ENCODE measurements around the gene SMIM38.

DNA sequence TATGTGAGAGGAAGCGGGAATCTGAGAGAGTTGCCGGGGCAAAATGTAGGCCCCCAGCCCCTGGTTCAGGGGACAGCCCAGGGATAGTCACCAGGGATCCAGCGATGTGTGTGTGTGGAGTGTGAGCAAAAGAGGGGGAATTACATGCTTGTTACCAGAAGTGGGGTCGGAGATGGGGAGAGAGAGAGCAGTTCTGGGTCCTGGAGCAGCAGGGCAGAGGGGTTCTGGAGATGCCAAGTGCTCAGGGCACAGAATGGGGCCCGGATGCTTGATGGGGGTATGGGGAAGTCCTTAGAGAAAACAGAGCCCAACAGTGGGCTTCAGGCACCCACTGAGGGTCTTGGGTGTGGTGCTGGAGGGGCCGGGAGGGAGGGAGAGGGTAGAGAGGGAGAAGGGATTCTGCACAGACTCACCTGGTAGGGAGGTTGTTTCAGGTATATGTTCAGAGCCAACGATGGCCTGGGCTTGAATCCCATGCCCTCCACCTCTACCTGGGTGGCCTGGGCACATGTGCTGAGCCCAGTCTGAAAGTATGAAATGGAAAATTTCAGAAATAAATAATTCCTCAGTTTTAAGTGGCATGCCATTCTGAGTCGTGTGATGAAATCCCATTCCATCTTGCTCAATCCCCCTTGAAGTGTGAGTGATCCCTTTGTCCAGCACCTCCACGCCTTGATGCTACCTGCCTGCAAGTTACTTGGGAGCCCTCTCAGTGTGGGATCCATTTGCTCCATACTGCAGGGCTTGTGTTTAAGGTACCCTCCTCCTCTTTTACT, 12.4 kb downstream of the SMIM38 start:
- TF ChIP-seq GATA3 (IDR thresholded peaks at IDR 0.05; ENCODE audit: low read depth, low read length) (no peak), GATA2 (IDR thresholded peaks at IDR 0.05; ENCODE audit: low read depth, low read length) (no peak)
